GM19025 (cell line): ENCODE data around the gene CFAP43.

Experiments
- ATAC-seq: cut with Tn5 transposase; IDR thresholded peaks from one replicate; pipeline ENCODE4 v1.9.1; 2021; ENCODE audit warnings: mild to moderate bottlenecking, low read depth, moderate library complexity; ENCODE audit not compliant: unreplicated experiment

CFAP43 gene

DNA sequence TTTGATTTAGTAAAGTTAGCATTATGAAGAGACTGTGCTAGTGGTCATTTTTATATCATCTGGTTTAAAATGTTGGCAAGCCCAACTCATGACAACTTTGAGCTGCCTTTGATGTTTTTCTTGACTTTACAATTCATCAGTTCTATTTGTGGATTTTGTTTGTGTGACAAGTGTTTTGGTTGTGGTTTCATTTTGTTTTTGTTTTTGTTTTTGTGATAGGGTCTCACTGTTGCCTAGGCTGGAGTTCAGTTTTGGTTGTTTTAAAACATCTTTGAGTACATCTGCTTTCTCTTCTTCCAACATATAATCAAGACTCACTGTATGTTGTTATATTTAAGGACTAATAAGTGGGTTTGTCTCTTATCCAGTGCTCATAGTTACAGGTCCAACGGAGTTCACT, 127.7 kb downstream of the CFAP43 start:
- no peak for ATAC-seq

DNA sequence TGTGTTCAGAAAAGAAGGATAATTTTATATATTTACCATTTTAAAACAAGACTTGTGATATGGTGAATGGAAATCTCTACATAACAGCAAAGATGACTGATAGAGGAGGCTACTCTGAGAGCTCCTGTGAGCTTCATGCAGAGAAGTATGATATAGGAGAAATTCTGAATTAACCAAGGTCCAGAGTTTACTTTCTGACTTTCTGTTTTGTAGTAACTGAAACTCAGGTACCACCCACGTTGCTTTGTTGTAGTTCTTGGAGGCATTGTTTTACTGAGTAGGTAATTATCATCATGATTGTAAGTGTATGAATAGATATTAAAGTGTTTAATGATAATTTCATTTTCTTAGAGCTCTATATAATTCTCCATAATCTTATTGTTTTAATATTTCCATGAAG, 128.2 kb downstream of the CFAP43 start:
- ATAC-seq: no peak

DNA sequence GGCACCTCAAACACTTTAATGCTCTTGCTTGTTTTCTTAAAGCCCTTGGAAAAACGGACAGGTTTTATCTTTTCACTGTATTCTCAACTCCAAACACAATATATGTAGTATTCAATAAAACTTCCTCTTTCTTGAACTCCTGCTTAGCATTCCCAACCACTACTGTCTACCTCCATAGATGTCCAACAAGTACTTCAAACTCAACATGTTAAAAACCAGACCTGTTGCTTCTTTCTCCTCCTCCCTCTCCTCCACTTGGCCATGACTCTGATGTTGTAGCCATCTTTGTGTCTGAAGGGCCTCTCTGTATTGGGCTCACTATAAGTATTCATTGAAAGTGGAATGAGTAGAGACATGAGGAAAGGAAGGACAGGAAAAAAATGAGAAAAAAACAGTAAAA, 130.3 kb downstream of the CFAP43 start:
- no peak for ATAC-seq

DNA sequence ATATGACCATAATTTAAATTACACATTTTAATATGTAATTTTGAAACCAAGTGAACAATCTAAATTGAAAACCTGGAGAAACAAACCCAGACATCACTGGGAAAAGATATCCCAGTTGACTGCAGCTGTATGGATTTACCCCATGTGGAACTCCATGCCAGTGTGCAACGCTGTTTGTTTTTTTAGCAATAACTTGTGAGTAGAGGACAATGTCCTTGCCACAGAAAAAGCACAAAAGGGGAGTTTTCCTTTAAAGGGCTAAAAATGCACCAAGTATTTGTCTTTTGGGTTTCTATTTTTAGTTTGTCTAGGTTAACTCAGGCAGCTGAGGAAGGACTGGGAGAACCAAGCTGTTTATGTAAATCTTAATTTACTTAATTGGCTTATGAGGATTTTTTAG, 131.4 kb downstream of the CFAP43 start:
- ATAC-seq: no peak

DNA sequence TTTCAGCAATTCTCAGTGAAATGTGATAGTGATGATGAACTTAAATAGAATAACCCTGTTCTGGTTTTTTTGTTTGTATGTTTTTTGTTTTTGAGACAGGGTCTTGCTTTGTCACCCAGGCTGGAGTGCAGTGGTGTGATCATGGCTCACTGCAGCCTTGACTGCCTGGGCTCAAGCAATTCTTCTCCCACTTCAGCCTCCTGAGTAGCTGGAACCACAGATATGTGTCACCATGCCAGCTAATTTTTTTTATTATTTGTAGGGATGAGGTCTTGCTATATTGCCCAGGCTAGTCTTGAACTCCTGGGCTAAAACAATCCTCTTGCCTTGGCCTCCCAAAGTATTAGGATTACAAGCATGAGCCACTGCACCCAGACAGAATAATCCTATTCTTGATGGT, 132.2 kb downstream of the CFAP43 start:
- no peak for ATAC-seq

DNA sequence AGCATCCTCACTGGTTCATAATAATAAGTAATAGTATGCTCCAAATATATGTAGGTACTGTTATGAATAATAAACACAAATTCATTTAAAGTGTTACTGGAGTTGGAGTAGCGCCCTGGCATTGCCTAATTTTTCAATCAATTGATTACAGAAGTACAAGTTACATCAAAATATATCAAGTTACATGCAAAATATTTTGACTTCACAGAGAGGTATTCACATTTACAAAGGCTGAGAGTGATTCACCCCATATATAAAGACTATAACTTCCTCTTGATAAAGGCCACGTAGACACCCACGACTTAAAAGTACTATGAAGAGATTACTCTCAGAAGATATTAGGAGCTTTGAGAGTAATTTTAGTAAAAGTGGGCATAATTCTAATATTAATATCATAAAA, 132.9 kb downstream of the CFAP43 start:
- ATAC-seq: no peak

DNA sequence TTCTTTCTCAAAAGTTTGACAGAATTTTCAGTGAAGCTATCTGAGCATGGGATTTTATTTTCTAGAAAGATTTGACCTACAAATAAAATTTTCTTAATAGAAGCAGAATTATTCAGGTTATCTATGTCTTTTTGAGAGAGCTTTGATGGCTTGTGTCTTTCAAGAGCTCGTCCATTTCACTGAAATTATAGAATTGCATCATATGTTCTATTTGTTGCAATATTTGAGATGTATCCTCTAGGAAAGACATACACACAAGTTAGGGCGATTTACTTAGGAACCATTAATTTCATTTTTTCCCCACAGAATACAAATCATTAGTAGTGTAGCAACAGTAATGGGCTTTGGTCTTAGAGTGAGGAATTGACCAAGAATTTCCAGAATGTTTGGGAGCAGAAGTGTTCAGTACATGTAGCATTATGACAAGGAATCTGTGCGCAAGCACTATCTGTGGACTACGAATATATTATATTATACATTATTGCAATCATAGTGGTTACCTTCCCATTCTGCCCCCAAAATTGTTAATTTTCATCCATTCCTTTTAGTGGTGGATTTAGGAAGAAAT, 133.7 kb downstream of the CFAP43 start:
- ATAC-seq: no peak

DNA sequence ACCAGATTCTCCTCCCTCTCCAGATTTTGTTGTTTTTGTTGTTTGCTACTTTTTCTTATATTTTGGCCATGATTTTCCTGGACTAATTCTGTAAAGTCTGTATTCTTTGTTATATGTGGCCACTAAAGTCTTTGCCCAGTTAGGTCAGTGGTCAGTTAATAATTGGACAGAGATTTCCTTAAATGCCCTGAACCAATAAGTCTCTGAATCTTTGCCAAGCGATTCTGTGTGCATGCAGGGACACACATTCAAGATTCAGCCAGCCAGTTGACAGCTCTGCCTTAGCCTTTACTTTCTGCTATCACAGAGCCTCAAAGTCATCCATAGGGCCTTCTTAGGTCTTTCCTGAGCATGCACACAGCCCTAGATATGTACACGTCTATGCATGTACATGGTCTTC, 135.5 kb downstream of the CFAP43 start:
- ATAC-seq: no peak

DNA sequence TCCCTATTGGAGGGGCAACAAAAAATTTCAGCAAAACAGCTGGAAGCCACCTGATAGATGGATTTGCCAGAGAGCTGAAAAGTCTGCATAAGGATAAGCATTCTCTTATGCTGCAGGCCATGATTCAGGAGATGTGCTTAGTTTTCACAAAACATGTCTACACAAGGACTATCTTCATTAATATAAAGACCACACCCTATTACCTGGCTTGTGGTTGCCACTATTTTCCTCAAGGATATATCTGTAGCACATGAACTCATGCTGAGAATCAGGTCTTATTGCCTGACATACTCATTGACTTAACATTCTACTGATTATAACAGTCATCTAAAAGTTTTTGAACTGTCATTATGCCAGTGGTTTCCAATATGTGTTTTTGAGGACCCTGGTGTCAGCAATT, 139.4 kb downstream of the CFAP43 start:
- ATAC-seq: no peak

DNA sequence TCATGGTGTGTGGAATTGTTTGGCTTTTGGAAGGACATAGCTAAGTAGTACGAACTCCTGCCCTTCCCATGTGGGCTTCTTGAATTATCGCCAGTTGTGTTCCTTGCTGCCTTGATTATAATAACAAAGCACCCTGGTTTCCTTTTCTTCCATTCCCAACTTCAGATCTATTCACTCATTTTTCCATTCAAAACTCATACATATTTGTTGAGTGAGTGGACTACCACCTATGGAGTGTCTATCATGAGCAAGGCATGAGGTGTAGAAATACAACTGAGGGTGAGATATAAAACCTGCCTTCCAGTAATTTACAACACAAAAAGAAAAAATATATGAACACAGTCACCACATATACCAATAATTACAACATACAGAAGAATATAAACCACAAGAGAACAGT, 141.6 kb downstream of the CFAP43 start:
- no peak for ATAC-seq

DNA sequence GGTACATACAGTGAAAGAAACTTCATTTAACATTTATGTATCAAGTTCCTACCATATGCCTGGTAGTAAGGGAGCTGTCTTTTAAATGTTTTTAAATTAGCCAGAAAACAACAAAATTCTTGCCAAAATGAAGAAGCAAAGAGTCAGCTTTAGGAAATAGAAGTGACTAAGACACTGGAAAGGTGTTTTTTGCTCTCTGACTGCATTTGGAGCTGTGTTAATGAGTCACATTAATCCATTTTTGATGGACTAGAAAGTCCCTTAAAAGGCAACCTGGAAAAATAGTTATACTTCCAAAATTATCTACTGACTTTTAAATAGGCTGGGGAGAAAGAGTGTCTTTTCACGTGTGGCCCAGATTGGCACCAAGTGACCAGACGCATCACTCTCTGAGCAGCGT, 142.5 kb downstream of the CFAP43 start:
- no peak for ATAC-seq

DNA sequence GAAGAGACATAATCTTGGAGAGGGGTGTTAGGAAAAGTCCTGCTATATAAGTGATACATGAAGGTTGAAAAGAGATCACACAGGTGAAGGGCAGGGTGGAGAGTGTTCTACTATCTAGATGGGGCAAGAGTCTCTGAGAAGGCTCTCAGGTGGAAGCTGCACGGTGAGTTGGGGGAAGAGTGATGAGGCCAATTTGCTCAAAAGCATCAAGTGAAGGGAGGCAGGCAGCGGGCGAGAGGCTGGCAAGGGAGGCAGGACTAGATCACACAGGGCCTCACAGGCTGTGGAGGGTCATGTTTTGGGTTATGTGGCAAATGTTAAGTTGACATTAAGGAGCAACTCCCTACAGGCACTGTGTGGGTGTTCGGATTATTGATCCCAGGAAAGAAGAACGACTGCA, 143.9 kb downstream of the CFAP43 start:
- no peak for ATAC-seq

DNA sequence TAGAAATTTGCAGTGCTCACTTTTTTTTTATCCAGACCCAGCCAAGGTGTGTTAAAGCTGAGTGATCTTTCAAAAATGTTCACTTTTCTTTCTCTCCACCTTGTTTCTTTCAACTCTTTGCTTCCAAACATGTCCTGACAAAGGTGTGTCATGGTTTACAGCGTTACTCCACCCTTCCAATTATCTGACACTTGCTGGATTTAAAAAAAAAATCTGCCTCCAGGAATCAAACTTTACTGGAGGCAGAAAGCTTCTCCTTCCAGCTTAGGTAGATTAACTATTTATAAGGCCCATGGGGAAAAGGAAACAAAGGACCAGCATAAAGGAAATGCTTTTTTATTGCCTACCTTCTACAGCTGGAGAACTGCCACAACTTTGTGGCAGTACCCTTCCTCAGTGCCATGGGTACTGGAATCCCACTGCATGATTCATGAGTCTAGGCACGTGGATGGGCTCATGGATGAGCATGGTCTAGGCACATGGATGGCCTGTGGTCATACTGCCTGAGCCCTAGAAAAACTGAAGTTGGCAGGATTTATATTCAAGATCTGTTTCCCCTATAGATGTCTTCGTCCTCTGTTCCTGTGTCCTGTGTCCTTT, 146.3 kb downstream of the CFAP43 start, which contains the start of gene COL17A1:
COL17A1 (minus strand) TSS at position 80 of the 600 bp plus-strand sequence. CDS start 5,207 bp downstream, outside the sequence.
- no peak for ATAC-seq

DNA sequence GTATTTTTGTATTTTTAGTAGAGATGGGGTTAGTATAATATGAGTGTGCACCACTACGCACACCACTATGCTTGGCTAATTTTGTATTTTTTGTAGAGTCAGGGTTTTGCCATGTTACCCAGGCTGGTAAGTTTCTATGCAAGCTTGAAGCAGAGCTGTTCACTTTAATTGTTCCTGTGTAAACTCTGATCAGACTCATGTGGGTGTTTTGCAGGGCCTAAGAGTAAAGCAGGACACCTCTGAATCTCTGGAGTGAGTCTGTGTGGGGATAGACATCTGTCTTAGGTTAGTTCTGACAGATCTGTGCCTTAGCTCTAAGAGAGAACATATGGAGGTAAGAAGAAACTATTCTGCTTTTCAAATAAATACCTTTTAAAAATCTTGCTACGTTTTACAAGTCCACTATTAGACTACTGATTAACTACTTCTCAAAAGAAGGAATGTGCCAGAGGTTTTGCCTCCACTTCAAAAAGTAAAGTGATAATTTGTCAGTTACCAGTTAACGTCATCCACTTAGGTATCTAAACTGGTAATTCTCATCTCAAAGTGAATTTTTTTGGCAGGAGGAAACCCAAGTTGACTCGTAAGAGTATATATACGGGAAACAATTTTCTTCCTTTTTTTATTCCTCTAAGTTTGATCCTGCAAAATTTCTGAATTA, 147.6 kb downstream of the CFAP43 start:
- no peak for ATAC-seq

DNA sequence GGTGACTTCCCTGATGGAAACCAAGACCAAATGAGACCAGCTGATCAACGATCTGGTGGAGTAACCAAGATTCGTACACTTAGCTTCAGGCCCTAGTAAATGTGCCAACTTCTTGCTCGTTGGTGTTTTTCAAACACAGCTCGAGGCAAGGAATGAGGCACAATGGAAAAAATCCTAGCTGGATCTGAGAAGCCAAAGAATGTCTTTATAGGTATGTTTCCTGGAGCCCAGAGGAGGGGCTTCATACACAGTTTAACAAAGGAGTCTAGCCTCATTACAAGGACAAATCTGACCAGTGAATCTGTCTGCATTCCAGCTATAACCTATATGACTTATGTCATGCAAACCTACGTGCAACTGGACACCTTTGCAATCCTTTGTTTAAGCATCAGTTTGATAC, 150.2 kb downstream of the CFAP43 start:
- ATAC-seq: no peak

DNA sequence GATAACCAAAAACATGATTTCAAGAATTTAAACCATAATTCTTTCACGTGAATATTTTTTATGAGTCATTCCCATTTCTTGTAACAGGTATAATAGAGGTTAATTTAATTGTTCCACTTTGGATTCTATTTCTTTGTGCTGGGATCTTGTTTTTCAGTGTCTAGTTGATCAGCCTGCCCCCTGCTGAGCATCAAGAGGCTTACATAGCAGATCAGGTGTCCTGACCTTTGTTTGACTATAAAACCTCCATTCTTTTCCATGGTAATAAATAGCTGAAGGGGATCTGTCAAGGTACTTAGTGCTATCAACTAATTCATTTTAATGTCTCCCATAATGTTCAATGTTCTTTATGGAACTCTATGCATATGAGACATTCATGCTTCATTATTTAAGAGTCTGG, 151.4 kb downstream of the CFAP43 start:
- no peak for ATAC-seq
